Suprapubic skin (tissue), 4 donors: ENCODE data around the gene UBE4A. TPM values are rescaled to one million over a fixed set of nuclear protein-coding genes. Genes with fewer than 3 reads are reported as not detected.

ENCODE experiments used
- DNase-seq, 2 donors: peaks; one replicate each; pipeline ENCODE4 v3.0.0-alpha.2; 2019; ENCODE audit warnings: low spot score in 2 of 2
- H3K27ac ChIP-seq: fragments of 200-600 bp; sonication (generic); one replicate; pipeline ENCODE4 v1.5.1; 2019
- H3K27me3 ChIP-seq: fragments of 200-600 bp; sonication (generic); one replicate; pipeline ENCODE4 v1.5.1; 2019
- H3K36me3 ChIP-seq: fragments of 200-600 bp; sonication (generic); one replicate; pipeline ENCODE4 v1.5.1; 2019
- H3K4me1 ChIP-seq: fragments of 200-600 bp; sonication (generic); one replicate; pipeline ENCODE4 v1.5.1; 2019
- H3K4me3 ChIP-seq: fragments of 200-600 bp; sonication (generic); one replicate; pipeline ENCODE4 v1.5.1; 2019; ENCODE audit warnings: mild to moderate bottlenecking
- H3K9me3 ChIP-seq: fragments of 200-600 bp; sonication (generic); one replicate; pipeline ENCODE4 v1.5.1; 2019
- CTCF ChIP-seq, 2 donors: fragments of 200-600 bp in 1 of 2; fragments of 450-650 bp in 1 of 2; sonication (generic) in 1 of 2; IDR thresholded peaks; one replicate each; pipeline ENCODE4 v1.5.1; 2016 to 2019; ENCODE audit warnings: antibody characterized with exemption in 2 of 2, mild to moderate bottlenecking in 1 of 2, moderate library complexity in 1 of 2
- EP300 ChIP-seq: sonication (generic); formaldehyde crosslinking; IDR thresholded peaks from one replicate; pipeline ENCODE4 v1.6.1; 2017; ENCODE audit warnings: antibody characterized with exemption
- POLR2A ChIP-seq, 2 donors: fragments of 450-650 bp; IDR thresholded peaks; one replicate each; pipeline ENCODE4 v1.6.1; 2017; ENCODE audit warnings: antibody characterized with exemption in 2 of 2, mild to moderate bottlenecking in 2 of 2, moderate library complexity in 2 of 2
- POLR2AphosphoS5 ChIP-seq, 3 donors: sonication (generic); formaldehyde crosslinking; IDR thresholded peaks; one replicate each; pipeline ENCODE4 v1.6.1; 2017; ENCODE audit warnings: antibody characterized with exemption in 3 of 3
- WGBS: methylation state at CpG from one replicate; pipeline ENCODE4 v1.1.5; 2018; 5-methylcytosine and 5-hydroxymethylcytosine counted together
- total RNA-seq, 4 donors: library from RNA; depleted of rRNA; stranded (reverse); fragments of >200 nt; gene quantifications; one replicate each; pipeline ENCODE4 v1.1.0, GENCODE V29; 2016

The UBE4A gene
- total RNA-seq, 4 donors from 2014 or later = 37.0 to 81.8 (median 50.4) TPM

GRCh38 chr11:118319337-118319707, 40.1 kb upstream of the UBE4A start:
- Histone ChIP-seq H3K4me1 (peaks cover 20% of the 10 kb centered on the region), H3K36me3 (no peaks in the 10 kb centered on the region), H3K4me3 (no peak overlapping the region), H3K27ac (no peak overlapping the region), H3K9me3 (no peaks in the 10 kb centered on the region), H3K27me3 (peaks cover 2% of the 10 kb centered on the region)
- DNase-seq = no peak
- 64% methylated on average over 1 of the region's 1 CpG for WGBS
- no peak for TF ChIP-seq POLR2A (IDR thresholded peaks at IDR 0.05)
- TF ChIP-seq EP300 = no peak
- no peak for TF ChIP-seq CTCF (IDR thresholded peaks at IDR 0.05)
- TF ChIP-seq POLR2AphosphoS5 (IDR thresholded peaks at IDR 0.05) = no peak

GRCh38 chr11:118320515-118320914, 38.9 kb upstream of the UBE4A start:
- Histone ChIP-seq H3K9me3 (no peaks in the 10 kb centered on the region), H3K27ac (no peak overlapping the region), H3K36me3 (no peaks in the 10 kb centered on the region), H3K27me3 (no peaks in the 10 kb centered on the region), H3K4me1 (peaks cover 16% of the 10 kb centered on the region), H3K4me3 (no peak overlapping the region)
- 85% methylated on average over 3 of the region's 3 CpGs for WGBS
- DNase-seq = no peak
- no peak for TF ChIP-seq POLR2A (IDR thresholded peaks at IDR 0.05)
- no peak for TF ChIP-seq EP300
- TF ChIP-seq CTCF (IDR thresholded peaks at IDR 0.05) = no peak
- TF ChIP-seq POLR2AphosphoS5 (IDR thresholded peaks at IDR 0.05) = no peak

- Histone ChIP-seq H3K9me3 (no peaks in the 10 kb centered on the region), H3K4me3 (no peak overlapping the region), H3K36me3 (no peaks in the 10 kb centered on the region), H3K4me1 (peaks cover 6% of the 10 kb centered on the region), H3K27ac (no peak overlapping the region), H3K27me3 (no peaks in the 10 kb centered on the region)
- DNase-seq = no peak
- 76% methylated on average over 5 of the region's 5 CpGs for WGBS
- TF ChIP-seq EP300 = no peak
- no peak for TF ChIP-seq POLR2AphosphoS5 (IDR thresholded peaks at IDR 0.05)
- no peak for TF ChIP-seq POLR2A (IDR thresholded peaks at IDR 0.05)
- no peak for TF ChIP-seq CTCF (IDR thresholded peaks at IDR 0.05)
Observed at GRCh38 chr11:118321386-118322082, 37.9 kb upstream of the UBE4A start.

- no peak for TF ChIP-seq POLR2AphosphoS5 (IDR thresholded peaks at IDR 0.05)
- no peak for TF ChIP-seq CTCF (IDR thresholded peaks at IDR 0.05)
- TF ChIP-seq POLR2A (IDR thresholded peaks at IDR 0.05) = no peak
- TF ChIP-seq EP300 = no peak
- Histone ChIP-seq H3K4me3 (no peak overlapping the region), H3K36me3 (no peaks in the 10 kb centered on the region), H3K27me3 (no peaks in the 10 kb centered on the region), H3K9me3 (no peaks in the 10 kb centered on the region), H3K4me1 (no peaks in the 10 kb centered on the region), H3K27ac (no peak overlapping the region)
- 96% methylated on average over 19 of the region's 19 CpGs for WGBS
- no peak for DNase-seq
Observed at GRCh38 chr11:118322721-118323120, 36.7 kb upstream of the UBE4A start.

- Histone ChIP-seq H3K27ac (no peak overlapping the region), H3K36me3 (no peaks in the 10 kb centered on the region), H3K4me3 (no peak overlapping the region), H3K9me3 (no peaks in the 10 kb centered on the region), H3K4me1 (no peaks in the 10 kb centered on the region), H3K27me3 (no peaks in the 10 kb centered on the region)
- TF ChIP-seq POLR2AphosphoS5 (IDR thresholded peaks at IDR 0.05) (no peak), EP300 (no peak), CTCF (IDR thresholded peaks at IDR 0.05) (no peak), POLR2A (IDR thresholded peaks at IDR 0.05) (no peak)
- no peak for DNase-seq
Observed at GRCh38 chr11:118325283-118325682, 34.1 kb upstream of the UBE4A start.
